GM18498 (cell line): ENCODE measurements around the gene PDE4B.
"Not testable (repeated sequence)": the region's sequence is repeated elsewhere in the genome, so short reads cannot be mapped to it uniquely, and the experiment has no call there.

Experiments
- ATAC-seq: cut with Tn5 transposase; IDR thresholded peaks from one replicate; pipeline ENCODE4 v1.9.1; 2021; ENCODE audit warnings: mild to moderate bottlenecking, moderate library complexity; ENCODE audit not compliant: unreplicated experiment

The PDE4B gene

DNA sequence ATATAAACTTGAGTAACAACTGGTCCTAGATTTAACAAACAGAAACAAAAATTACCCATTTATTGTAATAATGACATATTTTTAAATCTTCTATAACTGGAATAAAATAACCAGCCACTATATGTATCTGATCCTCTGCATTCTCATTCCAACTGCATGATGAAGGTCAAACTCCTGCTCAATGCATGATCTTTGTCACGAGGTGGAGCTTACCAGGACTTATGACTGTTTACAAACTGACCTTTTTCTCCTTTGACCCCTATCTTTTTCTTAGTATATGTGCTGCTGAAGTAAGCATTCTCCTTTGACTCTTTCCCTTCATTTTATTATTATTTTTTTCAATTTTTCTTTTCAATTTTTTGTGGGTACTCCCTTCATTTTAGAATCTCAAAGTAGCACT, 252.2 kb downstream of the PDE4B start:
- no peak for ATAC-seq

DNA sequence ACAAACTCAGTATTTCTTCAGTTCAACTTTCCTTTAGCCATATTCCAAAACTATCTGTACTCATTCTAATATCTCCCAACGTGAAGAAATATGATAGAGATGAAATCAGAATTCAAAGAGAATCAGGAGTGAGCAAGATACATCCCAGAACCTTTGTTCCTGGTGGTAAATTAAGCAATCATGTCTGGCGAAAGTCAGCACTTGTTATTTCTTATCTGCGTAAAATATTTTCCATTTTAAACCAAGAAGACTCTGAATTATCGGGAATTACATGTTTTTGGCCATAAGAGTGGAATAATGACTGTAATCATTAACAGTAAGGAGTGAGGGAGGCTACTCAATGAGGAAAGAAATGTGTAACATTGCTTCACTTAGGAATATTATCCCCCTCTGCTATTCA, 253.7 kb downstream of the PDE4B start:
- no peak for ATAC-seq

DNA sequence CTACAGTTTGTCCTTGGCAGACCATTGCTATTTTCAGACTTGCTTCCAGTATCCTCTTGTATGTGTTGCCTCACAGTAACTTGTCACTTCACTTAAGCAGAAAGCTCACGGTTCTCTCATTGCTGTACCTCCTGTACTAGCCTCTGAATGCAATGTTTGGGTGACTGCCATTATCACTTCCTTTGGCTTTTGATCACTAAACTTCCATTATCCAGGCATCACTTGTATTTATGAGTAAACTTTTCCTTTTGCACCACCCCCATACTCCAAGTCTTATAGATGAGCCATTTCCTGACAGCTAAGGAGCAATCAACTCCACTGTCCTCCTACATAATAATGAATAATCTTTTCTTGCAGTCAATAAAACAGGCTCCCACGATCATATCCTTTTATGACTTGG, 255.3 kb downstream of the PDE4B start:
- no peak for ATAC-seq

DNA sequence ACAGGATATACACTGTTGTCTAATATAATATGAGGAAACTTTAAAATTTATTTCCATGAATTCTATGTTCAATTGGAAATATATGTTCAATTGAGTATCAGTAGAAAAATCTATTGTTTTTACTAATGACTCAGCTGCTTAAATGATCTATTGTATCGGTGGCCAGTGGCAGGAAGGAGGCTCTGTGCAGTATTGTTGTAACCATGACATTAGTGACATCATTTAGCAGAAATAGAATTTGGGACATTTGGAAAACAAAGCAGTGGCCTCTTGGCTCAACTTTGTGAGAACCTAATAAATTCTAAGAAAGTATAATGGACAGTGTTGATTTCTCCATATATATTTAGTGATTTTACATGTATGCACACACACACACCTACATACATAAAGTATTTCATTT, 257.4 kb downstream of the PDE4B start:
- ATAC-seq = no peak

DNA sequence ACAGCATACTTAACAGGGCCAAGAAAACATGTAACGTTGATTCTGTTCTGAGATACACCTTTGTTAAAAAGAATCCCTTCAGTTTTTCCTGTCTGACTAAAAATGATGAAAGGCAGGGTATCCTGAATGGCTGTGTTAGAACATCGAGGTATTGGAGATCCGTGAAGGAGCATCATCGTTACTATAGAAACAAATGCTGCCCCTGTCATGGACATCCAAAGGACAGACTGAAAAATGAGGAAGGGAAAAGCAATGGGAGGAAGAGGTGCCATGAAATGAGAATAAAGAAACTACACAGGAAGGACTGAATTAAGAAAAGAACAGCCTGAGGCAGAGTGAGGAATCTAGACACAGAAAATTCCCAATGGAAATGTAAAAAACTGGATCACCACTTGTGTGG, 257.9 kb downstream of the PDE4B start:
- no peak for ATAC-seq

DNA sequence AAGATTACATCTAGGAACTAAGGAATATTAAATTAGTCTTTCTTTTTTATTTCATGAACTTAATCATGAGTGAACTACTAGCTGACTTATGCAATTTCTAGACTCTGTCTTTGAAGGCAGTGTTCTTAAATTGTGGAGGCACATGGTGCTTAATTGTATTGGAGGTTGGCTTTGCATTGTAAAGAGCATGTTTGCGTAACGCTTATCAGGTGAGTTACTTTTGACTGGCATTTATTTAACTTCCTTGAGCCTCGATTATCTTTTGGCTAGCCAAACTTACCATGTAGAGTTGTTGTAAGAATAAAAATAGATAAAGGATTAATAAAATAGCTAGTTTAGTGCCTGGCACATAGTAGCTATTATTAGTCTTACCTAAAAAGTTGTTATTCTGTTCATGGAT, 262.4 kb downstream of the PDE4B start:
- no peak for ATAC-seq

DNA sequence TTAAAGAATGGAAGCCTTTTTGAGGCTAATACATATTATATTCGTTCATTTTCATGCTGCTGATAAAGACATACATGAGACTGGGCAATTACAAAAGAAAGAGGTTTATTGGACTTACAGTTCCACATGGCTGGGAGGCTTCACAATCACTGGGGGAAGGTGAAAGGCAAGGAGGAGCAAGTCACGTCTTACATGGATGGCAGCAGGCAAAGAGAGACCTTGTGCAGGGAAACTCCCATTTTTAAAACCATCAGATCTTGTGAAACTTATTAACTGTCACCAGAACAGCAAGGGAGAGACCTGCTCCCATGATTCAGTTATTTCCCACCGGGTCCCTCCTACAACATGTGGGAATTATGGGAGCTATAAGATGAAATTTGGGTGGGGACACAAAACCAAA, 264.8 kb downstream of the PDE4B start:
- ATAC-seq = not testable (repeated sequence)

DNA sequence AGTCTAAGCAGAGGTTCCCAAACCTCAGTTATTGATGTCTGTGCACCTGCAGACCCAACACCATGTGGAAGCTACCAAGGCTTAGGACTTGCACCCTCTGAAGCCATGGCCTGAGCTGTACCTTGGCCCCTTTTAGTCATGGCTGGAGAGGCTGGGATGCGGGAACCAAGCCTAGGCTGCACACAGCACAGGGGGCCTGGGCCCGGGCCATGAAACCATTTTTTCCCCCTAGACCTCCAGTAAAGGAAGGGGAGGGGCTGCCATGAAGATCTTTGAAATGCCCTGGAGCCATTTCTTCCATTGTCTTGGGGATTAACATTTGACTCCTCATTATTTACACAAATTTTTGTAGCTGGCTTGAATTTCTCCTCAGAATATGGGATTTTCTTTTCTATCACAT, 265.9 kb downstream of the PDE4B start:
- ATAC-seq = no peak

DNA sequence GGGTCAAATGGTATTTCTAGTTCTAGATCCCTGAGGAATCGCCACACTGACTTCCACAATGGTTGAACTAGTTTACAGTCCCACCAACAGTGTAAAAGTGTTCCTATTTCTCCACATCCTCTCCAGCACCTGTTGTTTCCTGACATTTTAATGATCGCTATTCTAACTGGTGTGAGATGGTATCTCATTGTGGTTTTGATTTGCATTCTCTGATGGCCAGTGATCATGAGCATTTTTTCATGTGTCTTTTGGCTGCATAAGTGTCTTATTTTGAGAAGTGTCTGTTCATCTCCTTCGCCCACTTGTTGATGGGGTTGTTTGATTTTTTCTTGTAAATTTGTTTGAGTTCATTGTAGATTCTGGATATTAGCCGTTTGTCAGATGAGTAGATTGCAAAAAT, 274.5 kb downstream of the PDE4B start:
- not testable (repeated sequence) for ATAC-seq

DNA sequence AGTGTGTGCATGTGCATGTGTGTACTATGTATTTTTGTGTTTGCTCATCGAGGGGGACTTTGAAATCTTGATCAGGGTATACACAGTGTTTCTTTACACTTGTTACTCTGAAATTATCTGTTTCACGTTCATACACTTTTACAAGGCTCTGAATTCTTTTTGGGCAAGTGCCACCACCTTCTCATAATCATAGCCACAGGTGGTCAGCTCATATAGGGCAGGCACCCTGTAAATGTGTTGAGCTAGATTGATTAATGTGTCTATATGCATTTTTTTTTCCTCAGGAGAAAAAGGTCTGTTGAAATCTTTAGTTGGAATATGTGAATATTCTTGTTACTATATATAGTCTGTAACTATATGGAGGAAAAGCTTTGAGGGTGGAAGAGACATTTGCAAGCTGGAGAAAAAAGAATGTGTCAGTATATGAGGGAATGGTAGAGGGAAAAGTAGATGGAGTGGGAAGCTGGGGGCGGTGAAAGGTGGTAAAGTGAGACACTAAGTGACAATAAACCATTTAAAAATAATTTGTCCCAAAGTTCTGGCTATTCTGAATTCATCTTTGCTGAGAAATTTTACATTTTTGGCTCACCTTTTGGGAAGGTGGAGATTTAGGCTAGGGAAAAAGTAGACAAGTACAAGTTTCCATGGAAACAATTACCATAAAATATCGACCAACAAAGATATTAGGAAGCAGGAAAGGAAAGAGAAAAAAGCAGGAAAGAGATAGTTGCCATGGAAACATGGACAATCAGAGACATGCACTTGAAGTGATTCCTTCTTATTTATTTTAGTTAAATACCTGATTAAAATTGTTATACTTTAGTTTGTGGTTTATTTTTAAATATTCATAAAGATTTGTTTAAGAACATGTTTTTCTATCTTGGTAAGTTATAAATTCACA, 277.5 kb downstream of the PDE4B start:
- no peak for ATAC-seq

DNA sequence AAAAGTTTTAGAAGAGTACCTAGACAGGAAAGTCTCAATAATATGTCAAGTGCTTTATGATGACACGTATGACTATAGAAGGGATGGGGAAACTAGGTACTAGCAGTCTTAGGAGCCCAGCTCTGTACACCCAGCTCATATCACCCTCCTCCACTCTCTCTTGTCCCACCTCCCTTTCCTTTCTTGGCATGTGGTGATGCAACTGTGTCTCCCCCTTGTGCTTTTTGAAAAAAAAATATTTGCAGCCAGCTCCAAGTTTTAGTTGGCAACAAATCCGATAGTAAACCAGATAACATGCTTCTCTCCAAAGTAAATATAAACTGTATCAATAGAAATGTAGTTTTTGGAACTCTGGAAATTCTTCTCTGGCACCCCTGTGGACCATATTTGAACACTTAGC, 280.7 kb downstream of the PDE4B start:
- no peak for ATAC-seq

DNA sequence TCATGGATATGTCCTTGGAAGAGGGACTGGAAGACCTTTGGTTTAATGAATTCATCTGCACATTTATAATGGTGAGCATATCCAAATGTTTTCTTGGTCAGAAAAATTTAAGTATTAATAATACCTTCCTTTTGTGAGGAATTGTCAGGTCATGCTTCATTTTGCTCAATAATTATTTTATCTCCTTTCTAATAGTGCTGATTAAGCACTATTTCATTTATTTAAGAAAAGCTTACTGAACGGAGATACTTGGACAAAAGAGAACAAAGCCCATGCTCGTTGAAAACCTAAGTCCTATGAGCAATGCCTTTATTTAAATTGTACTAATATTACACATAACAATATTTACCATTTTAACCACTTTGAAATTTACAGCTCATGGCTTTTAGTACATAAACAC, 281.5 kb downstream of the PDE4B start:
- no peak for ATAC-seq

DNA sequence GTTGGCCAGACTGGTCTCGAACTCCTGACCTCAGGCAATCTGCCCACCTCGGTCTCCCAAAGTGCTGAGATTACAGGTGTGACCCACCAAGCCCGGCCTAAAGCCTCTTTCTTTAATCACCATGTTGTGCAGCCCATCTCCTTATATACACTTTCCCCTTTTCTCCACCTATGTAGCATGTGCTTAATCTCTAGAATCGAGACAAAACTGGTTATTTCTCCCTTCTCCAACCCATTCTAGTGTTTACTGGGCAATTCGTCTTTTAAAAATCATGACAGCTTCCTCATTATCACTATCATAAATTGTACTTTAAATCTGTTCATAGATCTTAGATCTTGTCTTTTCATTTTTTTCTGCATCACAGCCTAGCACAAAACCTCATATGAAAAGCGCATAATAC, 285.7 kb downstream of the PDE4B start:
- ATAC-seq = no peak

DNA sequence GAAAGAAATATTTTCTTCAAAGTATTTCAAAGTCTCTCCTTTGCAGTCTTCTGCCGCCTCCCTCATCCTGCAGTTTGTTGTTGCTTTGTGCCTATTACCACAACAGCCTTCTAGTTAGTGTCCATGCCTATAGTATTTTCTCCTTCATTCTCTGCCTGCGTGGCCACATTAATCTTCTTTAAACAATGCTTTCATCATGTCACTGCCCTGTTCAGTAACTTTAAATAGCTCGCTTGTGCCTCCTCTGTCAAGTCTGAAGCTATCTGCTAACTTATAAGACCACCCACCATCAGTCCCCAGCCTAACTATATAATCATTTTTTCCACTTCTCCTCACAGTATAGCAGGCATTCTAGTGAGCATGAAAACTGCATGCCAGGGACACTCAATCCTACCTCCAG, 290.3 kb downstream of the PDE4B start:
- no peak for ATAC-seq

DNA sequence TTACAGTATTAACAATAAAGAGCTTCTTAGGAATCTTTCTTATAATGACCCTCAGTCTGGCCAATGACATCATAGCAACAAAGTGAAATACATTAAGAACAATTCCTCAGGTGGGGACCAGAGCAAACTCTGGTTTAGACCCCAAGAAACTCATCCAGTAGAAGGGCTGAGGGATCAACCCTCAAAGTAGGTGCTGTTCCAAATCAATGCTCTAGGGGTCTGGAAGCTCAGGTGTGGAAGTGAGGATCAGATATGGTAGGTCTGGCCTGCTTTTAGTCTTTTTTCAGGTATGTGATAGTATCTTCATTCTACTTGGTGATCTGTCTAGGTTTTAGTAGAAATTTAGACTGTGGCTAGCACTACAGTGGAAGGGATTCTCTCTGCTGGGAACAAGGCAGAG, 291.7 kb downstream of the PDE4B start:
- no peak for ATAC-seq

DNA sequence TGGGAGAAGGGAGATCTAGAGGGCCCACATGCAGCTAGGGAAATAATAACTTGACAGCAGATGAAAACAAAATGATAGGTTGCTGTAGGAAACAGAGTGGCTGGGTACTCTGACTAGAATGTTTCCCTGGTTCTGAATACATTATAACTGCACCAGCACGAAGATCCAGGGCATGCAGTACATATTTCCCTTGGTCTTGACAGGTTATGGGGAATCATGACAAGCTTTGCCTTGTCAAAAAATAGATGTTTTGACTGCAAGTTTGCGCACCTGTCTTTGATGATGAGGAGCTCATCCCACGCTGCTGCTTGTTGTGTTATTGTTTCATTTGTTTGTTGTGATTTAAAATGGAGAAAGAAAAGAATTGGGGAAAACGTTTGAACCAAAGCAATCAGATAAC, 292.9 kb downstream of the PDE4B start:
- no peak for ATAC-seq

DNA sequence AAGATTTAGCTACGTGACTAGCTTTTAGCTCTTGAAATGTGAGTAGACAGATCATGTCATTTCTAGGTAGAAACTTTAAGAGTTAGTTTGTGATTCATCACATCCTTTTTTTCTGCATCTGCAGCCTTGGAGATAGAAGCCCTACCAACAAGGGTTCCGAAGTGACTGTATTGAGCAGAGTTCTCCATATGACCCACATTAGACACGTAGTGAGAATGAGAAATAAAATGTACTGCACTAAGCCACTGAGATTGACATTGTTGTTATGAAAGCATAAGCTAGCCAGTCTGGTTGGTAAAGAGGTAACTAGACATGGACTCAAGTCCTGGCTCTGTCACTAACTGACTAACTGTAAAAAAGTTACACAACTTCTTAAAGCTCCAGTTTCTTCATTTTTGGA, 296.1 kb downstream of the PDE4B start:
- no peak for ATAC-seq

DNA sequence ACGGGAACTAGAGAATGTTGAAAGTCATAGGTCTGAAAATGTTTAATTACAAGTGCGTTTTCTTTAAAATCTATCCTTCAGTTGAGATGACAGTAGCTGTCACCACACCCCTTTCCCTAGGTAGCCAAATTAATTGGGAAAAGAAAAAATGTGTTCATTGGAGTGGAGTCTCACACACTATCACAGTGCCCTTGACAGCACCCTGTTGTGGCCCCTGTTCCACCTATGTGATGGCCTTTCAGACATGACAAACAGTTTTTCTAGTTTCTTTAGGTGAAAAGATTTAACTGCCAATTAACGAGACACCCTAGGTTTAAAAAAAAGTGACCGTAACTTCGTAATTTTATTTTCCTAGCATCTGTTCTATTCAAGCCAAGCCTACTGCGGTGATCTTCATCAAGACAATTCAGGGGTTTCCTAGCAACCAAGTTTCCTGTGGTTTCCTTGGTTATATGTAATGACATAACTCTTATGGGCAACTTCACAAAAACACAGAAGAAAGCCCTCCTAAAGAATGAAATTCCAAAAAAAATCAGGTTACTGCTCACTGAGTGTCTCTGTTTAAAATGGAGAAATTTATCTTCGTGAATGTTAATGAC, 298.3 kb downstream of the PDE4B start:
- ATAC-seq = no peak

DNA sequence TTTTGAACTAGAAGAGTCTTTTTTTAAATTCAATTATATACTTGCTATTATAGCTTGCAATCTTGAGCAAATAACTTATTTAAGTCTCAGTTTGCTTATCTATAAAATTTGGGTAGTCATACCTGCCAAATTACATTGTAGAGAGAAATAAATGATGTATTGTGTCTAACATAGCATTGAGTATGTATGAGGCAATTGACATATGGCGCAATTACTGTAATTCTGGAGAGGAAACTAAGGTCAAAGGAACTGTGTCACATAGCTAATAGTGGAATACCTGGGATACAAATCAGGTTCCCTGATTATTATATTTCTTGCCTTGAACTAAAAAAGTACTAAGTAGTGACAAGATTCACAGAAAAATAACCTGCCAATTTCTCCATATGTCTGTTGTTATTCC, 302.5 kb downstream of the PDE4B start:
- ATAC-seq = no peak

DNA sequence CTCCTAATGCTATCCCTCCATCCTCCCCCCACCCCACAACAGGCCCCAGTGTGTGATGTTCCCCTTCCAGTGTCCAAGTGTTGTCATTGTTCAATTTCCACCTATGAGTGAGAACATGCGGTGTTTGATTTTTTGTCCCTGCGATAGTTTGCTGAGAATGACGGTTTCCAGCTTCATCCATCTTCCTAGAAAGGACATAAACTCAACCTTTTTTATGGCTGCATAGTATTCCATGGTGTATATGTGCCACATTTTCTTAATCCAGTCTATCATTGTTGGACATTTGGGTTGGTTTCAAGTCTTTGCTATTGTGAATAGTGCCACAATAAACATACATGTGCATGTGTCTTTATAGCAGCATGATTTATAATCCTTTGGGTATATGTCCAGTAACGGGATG, 308.3 kb downstream of the PDE4B start:
- ATAC-seq = not testable (repeated sequence)

DNA sequence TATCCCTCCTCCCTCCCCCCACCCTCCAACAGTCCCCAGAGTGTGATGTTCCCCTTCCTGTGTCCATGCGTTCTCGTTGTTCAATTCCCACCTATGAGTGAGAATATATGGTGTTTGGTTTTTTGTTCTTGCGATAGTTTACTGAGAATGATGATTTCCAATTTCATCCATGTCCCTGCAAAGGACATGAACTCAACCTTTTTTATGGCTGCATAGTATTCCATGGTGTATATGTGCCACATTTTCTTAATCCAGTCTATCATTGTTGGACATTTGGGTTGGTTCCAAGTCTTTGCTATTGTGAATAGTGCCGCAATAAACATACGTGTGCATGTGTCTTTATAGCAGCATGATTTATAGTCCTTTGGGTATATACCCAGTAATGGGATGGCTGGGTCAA, 311.4 kb downstream of the PDE4B start:
- not testable (repeated sequence) for ATAC-seq

DNA sequence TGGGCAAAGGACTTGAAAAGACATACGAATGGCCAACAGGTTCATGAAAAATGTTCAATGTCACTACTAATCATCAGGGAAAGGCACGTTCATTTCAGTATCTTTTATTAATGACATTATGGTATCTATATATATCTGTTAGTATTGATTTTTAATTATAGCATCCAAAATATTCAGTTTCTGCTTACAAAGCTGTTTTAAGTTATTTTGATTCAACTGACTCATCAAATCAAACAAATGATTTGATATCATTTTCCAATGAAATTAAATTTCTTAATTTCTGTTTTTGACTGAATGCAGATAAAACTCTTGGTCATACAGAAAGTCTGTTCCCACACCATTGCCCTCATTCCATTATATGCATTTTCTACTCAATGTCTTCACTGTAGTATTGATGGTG, 315.9 kb downstream of the PDE4B start:
- ATAC-seq = no peak
